ENCODE measurements around the gene LSP1. TPM values are rescaled to one million over a fixed set of nuclear protein-coding genes. Genes with fewer than 3 reads are reported as not detected.

The LSP1 gene
- total and polyA plus RNA-seq, 7 donors, result 8.7 to 80.2 (median 32.7) TPM

DNA sequence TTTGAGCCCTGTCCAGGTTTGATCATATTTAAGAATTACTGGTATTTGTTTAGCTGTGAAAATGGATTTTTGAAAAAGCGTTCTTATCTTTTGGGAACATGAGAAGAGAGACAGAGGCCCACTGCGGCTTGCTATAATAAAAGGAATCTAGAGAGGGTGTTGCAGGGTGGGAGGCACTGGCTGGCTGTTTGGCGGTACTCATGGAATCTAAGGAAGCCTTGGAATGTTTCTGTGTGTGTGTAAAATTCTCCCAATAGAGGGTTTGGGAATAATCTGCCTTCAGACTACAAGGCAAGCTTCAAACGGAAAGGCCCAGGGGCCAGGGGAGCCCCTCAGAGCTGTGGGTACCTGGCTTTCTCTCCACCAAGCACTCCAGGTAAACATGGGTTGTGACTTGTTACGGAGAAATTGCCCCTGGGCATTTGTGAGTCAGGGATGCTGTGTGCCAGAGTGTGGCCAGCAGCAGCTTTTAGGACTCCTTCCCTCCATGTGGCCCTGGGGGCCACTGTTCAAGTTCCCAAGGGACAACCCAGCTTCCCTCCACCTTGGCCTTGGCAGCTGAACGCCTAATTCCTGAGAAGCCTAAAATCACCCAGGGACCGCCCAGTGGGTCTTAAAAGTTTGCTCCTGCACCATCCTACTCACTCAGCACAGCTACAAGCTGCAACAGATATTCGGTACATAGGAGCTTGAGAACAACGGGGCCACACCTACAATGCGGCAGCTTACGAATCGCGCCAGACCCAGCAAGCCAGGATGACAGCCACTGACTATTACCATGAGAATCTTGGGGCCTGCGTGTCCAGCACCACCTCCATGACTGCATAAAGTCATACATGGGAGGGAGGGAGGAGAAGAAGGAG is 32.2 kb upstream of the LSP1 start:
- WGBS, 2 donors, result 88 to 90% methylated on average over 14 of the region's 14 CpGs
- intact Hi-C loops (cut with DNase I), result no loop called here
- H3K4me3 ChIP-seq, result no peak overlapping the region

DNA sequence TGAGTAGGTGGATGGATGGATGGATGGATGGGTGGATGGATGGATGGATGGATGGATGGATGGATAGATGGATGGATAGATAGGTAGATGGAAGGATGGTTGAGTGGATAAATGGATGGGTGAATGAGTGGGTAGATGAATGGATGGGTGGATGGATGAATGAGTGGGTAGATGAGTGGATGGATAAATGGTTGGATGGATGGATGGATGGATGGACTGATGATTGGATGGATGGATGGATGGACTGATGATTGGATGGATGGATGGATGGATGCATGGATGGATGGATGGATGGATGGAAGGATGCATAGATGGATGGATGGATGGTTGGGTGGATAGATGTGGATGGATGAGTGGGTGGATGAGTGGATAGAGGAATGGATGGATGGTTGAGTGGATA is 31.3 kb upstream of the LSP1 start:
- intact Hi-C loops (cut with DNase I), result no loop called here
- TF ChIP-seq POLR2A (IDR thresholded peaks at IDR 0.05) (no peak), POLR2AphosphoS5 (IDR thresholded peaks at IDR 0.05) (no peak), EP300 (IDR thresholded peaks at IDR 0.05) (no peak)
- TF ChIP-seq, protein P1, sequence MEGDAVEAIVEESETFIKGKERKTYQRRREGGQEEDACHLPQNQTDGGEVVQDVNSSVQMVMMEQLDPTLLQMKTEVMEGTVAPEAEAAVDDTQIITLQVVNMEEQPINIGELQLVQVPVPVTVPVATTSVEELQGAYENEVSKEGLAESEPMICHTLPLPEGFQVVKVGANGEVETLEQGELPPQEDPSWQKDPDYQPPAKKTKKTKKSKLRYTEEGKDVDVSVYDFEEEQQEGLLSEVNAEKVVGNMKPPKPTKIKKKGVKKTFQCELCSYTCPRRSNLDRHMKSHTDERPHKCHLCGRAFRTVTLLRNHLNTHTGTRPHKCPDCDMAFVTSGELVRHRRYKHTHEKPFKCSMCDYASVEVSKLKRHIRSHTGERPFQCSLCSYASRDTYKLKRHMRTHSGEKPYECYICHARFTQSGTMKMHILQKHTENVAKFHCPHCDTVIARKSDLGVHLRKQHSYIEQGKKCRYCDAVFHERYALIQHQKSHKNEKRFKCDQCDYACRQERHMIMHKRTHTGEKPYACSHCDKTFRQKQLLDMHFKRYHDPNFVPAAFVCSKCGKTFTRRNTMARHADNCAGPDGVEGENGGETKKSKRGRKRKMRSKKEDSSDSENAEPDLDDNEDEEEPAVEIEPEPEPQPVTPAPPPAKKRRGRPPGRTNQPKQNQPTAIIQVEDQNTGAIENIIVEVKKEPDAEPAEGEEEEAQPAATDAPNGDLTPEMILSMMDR (IDR thresholded peaks at IDR 0.05), result no peak
- Histone ChIP-seq H3K4me1 (peaks cover 0 to 3% (median 2%) of the 10 kb centered on the region in 4 donors), H3K27ac (no peak overlapping the region), H3K9me3 (peaks cover 0 to 7% (median 5%) of the 10 kb centered on the region in 4 donors), H3K36me3 (no peaks in the 10 kb centered on the region), H3K27me3 (no peaks in the 10 kb centered on the region), H3K4me3 (no peak overlapping the region)
- no peak for DNase-seq

More for the DNA sequence above, 32.2 kb upstream of the LSP1 start:
- no peaks in the 10 kb centered on the region for H3K4me1 ChIP-seq
- no peak overlapping the region for H3K27ac ChIP-seq
- peaks cover 0 to 7% (median 5%) of the 10 kb centered on the region in 4 donors for H3K9me3 ChIP-seq
- no peaks in the 10 kb centered on the region for H3K27me3 ChIP-seq
- H3K36me3 ChIP-seq, result no peaks in the 10 kb centered on the region
- TF ChIP-seq POLR2A (IDR thresholded peaks at IDR 0.05) (no peak), POLR2AphosphoS5 (IDR thresholded peaks at IDR 0.05) (no peak), EP300 (IDR thresholded peaks at IDR 0.05) (no peak)
- TF ChIP-seq, protein P1 (IDR thresholded peaks at IDR 0.05), result no peak
- no peak for DNase-seq

DNA sequence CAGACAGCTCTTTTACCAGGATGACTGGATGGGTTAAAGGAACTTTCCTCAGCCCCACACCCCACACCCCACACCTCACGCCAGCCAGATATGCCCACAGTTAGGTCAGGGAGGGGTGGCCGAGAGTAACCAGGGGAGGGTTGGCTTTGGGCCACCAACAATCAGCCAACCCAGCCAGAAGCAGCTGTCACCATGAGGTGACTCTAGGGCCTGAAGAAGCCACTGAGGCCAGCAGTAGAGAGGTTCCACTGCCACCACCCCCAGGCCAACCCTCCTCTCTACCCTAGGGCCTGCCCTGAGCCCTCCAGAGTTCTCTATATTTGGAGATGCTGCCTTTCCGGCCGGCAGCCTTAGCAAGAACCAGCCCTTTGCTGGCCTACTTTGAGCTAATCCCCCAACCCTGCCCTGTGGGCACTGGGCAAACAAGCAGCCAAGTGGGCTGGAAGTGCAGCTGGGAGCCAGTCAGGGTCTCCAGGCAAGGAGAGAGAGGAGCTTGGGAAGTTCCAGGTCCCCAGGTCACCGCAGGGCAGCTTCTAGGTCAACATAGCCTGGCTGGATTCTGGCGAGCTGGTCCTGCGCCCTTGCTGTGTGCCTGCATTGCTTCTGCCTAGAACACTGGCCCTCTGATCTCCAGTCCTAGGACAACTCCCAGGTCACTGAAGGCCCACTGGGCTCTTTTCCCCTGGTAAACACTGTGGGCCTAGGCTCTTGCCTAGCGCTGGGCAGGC is 30.1 kb upstream of the LSP1 start:
- WGBS, 2 donors, result 92% methylated on average over 8 of the region's 8 CpGs
- Histone ChIP-seq H3K36me3 (no peaks in the 10 kb centered on the region), H3K27ac (no peak overlapping the region), H3K4me3 (no peak overlapping the region), H3K27me3 (no peaks in the 10 kb centered on the region), H3K9me3 (peaks cover 0 to 7% (median 5%) of the 10 kb centered on the region in 4 donors), H3K4me1 (peaks cover 0 to 15% (median 13%) of the 10 kb centered on the region in 4 donors)
- intact Hi-C loops (cut with DNase I), result no loop called here
- no peak for DNase-seq
- TF ChIP-seq EP300 (IDR thresholded peaks at IDR 0.05) (no peak), POLR2A (IDR thresholded peaks at IDR 0.05) (no peak), POLR2AphosphoS5 (IDR thresholded peaks at IDR 0.05) (no peak)
- TF ChIP-seq, protein P1 (IDR thresholded peaks at IDR 0.05), result no peak

DNA sequence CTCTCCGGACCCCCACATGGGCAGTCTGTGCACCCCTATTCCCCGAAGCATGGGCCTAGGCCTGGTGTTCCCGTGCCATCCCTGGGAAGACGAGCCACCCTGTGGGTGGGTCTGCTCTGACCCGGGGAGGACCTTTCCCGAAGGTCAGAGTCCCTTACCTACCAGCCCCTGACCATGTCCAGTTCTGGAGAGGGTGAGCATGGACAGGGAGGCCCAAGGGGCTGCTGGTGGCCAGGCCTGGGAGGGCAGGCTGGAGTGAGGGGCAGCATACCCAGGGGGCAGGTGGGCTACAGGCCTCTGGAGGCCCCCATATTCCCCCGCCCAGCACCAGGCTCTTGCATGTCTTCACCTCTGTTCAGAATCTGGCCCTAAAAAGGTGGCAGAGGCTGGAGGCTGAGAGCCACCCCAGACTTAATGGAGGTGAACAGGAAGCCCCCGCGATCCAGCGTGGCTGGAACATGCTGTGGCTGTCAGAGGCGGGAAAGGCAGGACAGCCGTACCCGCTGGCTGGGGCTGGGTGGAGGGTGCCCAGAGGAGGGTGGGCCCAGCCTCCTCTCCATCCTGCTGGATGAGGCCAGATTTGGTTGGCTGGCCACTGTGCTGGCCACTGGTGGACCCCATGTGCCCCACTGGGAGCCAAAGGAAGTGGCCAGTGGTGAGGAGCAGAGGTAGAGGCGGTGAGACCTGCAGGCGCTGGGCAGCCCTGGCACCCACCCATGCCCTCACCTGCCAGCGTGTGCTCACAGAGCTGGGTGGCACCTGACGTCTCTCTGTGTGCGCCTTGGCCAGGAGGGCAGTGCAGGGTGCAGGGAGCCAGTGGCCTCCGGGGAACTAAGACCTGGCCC is 29.3 kb upstream of the LSP1 start:
- H3K4me1 ChIP-seq, result peaks cover 0 to 15% (median 13%) of the 10 kb centered on the region in 4 donors
- WGBS, 2 donors, result 92 to 93% methylated on average over 19 of the region's 19 CpGs
- peaks cover 0 to 7% (median 3%) of the 10 kb centered on the region in 4 donors for H3K9me3 ChIP-seq
- intact Hi-C loops (cut with DNase I), result no loop called here
- H3K4me3 ChIP-seq, result no peak overlapping the region
- no peak for DNase-seq
- H3K36me3 ChIP-seq, result no peaks in the 10 kb centered on the region
- TF ChIP-seq POLR2AphosphoS5 (IDR thresholded peaks at IDR 0.05) (no peak), POLR2A (IDR thresholded peaks at IDR 0.05) (no peak), EP300 (IDR thresholded peaks at IDR 0.05) (no peak)
- TF ChIP-seq, protein P1 (IDR thresholded peaks at IDR 0.05), result no peak
- no peaks in the 10 kb centered on the region for H3K27me3 ChIP-seq
- H3K27ac ChIP-seq, result no peak overlapping the region

Data from sigmoid colon (tissue), 7 donors.